Motor neuron (in vitro differentiated cells): ENCODE results near the gene TMEM107. TPM values are rescaled to one million over a fixed set of nuclear protein-coding genes. Genes with fewer than 3 reads are reported as not detected.
A peak's percentile ranks its signal among the peaks of the same experiment; 100 is the strongest.

Experiments used
- ATAC-seq, 8 experiments: fragments of 200-7000 bp; cut with Tn5 transposase; replicated peaks in 6 of 8; 2 replicates each; pipeline ENCODE4 v1.8.0; 2021; ENCODE audit warnings: mild to moderate bottlenecking in 8 of 8, moderate library complexity in 8 of 8
- H3K27ac ChIP-seq, 2 donors: fragments of 250-450 bp; sonication (Bioruptor Pico); 2 replicates each; pipeline ENCODE4 v1.9.0; 2021; ENCODE audit warnings: antibody characterized with exemption in 2 of 2, mild to moderate bottlenecking in 2 of 2, moderate library complexity in 1 of 2
- H3K4me1 ChIP-seq, 2 donors: fragments of 250-450 bp; sonication (Bioruptor Pico); replicated peaks in 1 of 2; 2 replicates each; pipeline ENCODE4 v1.6.1; 2021; ENCODE audit warnings: antibody characterized with exemption in 2 of 2, mild to moderate bottlenecking in 2 of 2, moderate library complexity in 1 of 2
- H3K4me3 ChIP-seq, 5 donors: fragments of 250-450 bp; sonication (Bioruptor Pico); 2 replicates each; pipeline ENCODE4 v1.9.0; 2021; ENCODE audit warnings: antibody characterized with exemption in 5 of 5, mild to moderate bottlenecking in 5 of 5, moderate library complexity in 4 of 5
- WGBS, 10 experiments: fragments of 450-650 bp; shearing (Covaris generic); methylation state at CpG; one replicate each; pipeline ENCODE4 v1.0.0; 2022; 5-methylcytosine and 5-hydroxymethylcytosine counted together
- in situ Hi-C, 9 experiments: fragments of 400-800 bp; cut with MboI; loops; one replicate each; pipeline ENCODE4 v1.15.0; 2021; ENCODE audit warnings: low sequenced_read_pairs in 9 of 9, low pct_unique_long_range_greater_than_20kb in 2 of 9; ENCODE audit not compliant: unreplicated experiment in 9 of 9
- total RNA-seq, 8 experiments: library from RNA; unstranded; fragments of 300-600 nt; gene quantifications; 2 replicates each; pipeline versions ENCODE4 v1.2.3 to v1.2.4, GENCODE V29; 2022

TMEM107 gene
- total RNA-seq, 8 experiments from 2014 or later: 5.8 to 54.2 (median 30.1) TPM

- Histone ChIP-seq H3K4me1 (peaks cover 3 to 8% of the 10 kb centered on the region in 2 donors), H3K27ac (peak overlapping the region in 1 of 2 donors; percentile 90), H3K4me3 (no peak overlapping the region)
- in situ Hi-C loops: no loop called here
- ATAC-seq: no peak
- WGBS, 10 experiments: 70 to 100% (median 84%) methylated on average over 1 to 12 of the region's 18 CpGs; no CpG with 5 or more reads in 2 of the 10 experiments
These were observed 35.8 kb downstream of the TMEM107 start for GRCh38 chr17:8140065-8141029.

DNA sequence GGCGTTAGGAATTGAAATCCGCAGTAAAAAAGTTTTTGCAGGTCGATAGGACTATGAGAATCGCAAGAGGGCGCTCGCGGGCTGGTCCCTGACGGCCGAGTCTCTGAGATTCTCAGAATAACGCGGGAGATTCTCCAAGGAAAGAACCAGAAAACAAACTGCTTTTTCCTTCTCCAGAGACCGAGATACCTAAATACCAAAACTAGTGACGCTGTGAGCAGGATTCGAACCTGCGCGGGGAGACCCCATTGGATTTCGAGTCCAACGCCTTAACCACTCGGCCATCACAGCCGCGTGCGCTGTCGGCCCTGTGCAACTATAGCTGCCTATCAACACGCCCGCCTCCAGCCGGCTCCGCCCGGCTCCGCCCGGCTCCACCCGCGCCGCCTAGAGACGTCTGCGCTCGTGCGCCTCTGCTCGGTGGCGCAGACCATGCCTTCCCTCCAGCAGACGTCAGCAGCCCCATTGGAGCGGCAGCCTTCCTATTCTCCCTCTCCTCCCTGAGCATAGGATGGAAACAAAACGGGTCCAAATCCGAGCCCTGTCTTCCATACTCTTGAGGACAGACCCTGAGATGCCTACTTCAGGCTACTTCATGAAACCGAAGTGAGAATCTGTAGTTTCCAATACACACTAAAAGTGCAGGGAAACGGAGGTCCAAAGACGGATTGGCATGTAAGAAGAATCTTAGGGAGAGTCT, 37.4 kb downstream of the TMEM107 start:
- in situ Hi-C loops: no loop called here
- peak; percentile 72 to 96 (median 96) for ATAC-seq
- 0 to 5% (median 1%) methylated on average over 2 to 23 of the region's 46 CpGs; no CpG with 5 or more reads in 2 of the 10 experiments for WGBS, 10 experiments

GRCh38 chr17:8138374-8138671, 37.9 kb downstream of the TMEM107 start:
- no peak for ATAC-seq
- Histone ChIP-seq H3K4me3 (peak overlapping the region; percentile 29 to 47 (median 37)), H3K4me1 (peaks cover 8 to 9% of the 10 kb centered on the region in 2 donors), H3K27ac (peak overlapping the region in 1 of 2 donors; percentile 90)
- WGBS, 10 experiments: 0 to 25% (median 2%) methylated on average over 3 to 7 of the region's 7 CpGs; no CpG with 5 or more reads in 1 of the 10 experiments
- in situ Hi-C loops: no loop called here

More for the DNA sequence above, 37.4 kb downstream of the TMEM107 start:
- Histone ChIP-seq H3K4me3 (peak overlapping the region; percentile 29 to 47 (median 37)), H3K4me1 (peaks cover 4 to 8% of the 10 kb centered on the region in 2 donors), H3K27ac (peak overlapping the region; percentile 84 to 90)

DNA sequence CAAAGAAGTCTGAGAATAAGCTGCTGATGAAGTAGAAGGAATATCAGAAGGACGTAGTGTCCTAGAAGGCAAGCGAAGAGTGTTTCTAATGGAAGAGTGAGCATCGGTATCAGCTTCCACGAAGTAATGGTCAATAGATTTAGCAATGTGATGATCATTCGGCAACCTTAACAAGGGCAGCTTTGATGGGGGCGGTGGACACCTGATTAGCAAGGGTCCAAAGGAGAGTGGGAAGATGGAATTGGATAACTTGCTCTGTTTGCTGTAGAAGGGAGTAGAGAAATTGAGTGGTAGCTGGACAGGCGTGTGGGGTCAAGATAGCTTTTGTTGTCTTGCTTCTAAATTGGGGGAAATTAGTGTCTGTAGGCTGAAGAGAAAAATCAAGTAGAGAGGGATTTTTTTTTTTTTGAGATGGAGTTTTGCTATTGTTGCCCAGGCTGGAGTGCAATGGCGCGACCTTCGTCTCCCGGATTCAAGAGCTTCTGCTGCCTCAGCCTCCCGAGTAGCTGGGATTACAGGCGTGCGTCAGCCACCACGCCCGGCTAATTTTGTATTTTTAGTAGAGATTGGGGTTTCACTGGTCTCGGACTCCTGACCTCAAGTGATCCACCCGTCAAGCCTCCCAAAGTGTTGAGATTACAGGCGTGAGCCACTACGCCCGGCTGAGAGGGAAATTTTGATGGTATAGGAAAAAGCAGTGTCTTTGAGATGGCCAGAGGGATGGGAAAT, 38.4 kb downstream of the TMEM107 start:
- Histone ChIP-seq H3K4me3 (peak overlapping the region; percentile 29 to 47 (median 37)), H3K27ac (peak overlapping the region in 1 of 2 donors; percentile 90), H3K4me1 (peaks cover 8 to 12% of the 10 kb centered on the region in 2 donors)
- 0 to 88% (median 50%) methylated on average over 4 to 21 of the region's 21 CpGs for WGBS, 10 experiments
- in situ Hi-C loops: no loop called here
- no peak for ATAC-seq

DNA sequence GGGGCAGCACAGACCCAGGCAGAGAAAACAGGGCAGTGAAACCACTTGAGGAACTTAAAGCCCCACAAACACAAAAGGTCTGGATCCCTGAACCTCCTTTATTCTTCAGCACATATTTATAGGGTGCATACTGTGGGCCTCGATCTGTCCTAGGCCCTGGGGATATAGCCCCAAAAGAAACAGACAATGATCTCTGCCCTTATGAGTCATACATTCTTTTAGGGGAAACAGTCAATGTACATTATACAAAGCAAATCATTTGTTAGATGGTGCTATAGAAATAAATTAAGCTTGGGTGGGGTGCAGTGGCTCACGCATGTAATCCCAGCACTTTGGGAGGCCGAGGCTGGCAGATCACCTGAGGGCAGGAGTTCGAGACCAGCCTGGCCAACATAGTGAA, 42.2 kb downstream of the TMEM107 start:
- ATAC-seq: no peak
- Histone ChIP-seq H3K4me1 (peaks cover 5 to 9% of the 10 kb centered on the region in 2 donors), H3K4me3 (no peak overlapping the region), H3K27ac (no peak overlapping the region)
- in situ Hi-C loops: no loop called here
- 0 to 100% (median 79%) methylated on average over 1 to 3 of the region's 4 CpGs; no CpG with 5 or more reads in 5 of the 10 experiments for WGBS, 10 experiments

- ATAC-seq: peak in 5 of 8 experiments; percentile 56 to 70 (median 66)
- WGBS, 10 experiments: 60 to 80% (median 69%) methylated on average over 1 to 4 of the region's 12 CpGs; no CpG with 5 or more reads in 6 of the 10 experiments
- Histone ChIP-seq H3K4me3 (no peak overlapping the region), H3K27ac (no peak overlapping the region), H3K4me1 (peaks cover 5 to 9% of the 10 kb centered on the region in 2 donors)
- in situ Hi-C loops: no loop called here
These were observed 42.8 kb downstream of the TMEM107 start for GRCh38 chr17:8133399-8133798.

- Histone ChIP-seq H3K4me1 (peaks cover 2 to 9% of the 10 kb centered on the region in 2 donors), H3K4me3 (no peak overlapping the region), H3K27ac (no peak overlapping the region)
- 42 to 90% (median 81%) methylated on average over 1 to 3 of the region's 3 CpGs; no CpG with 5 or more reads in 5 of the 10 experiments for WGBS, 10 experiments
- ATAC-seq: no peak
- in situ Hi-C loops: no loop called here
These were observed 44.2 kb downstream of the TMEM107 start for GRCh38 chr17:8131844-8132441.

- 71 to 92% (median 86%) methylated on average over 6 to 14 of the region's 14 CpGs for WGBS, 10 experiments
- no peak for ATAC-seq
- H3K27ac ChIP-seq: no peak overlapping the region
- H3K4me1 ChIP-seq: peaks cover 9 to 20% of the 10 kb centered on the region in 2 donors
- H3K4me3 ChIP-seq: peak overlapping the region in 2 of 5 donors; percentile 49 to 50
- in situ Hi-C loops: no loop called here
These were observed 47.9 kb downstream of the TMEM107 start for GRCh38 chr17:8128125-8128784.

GRCh38 chr17:8126491-8127066, 49.6 kb downstream of the TMEM107 start:
- peak; percentile 33 to 63 (median 51) for ATAC-seq
- Histone ChIP-seq H3K4me3 (peak overlapping the region; percentile 49 to 74 (median 50)), H3K27ac (peak overlapping the region; percentile 27 to 31), H3K4me1 (peaks cover 6 to 20% of the 10 kb centered on the region in 2 donors)
- in situ Hi-C loops: no loop called here
- WGBS, 10 experiments: 0 to 11% (median 1%) methylated on average over 1 to 12 of the region's 45 CpGs; no CpG with 5 or more reads in 4 of the 10 experiments

- ATAC-seq: peak; percentile 0 to 23 (median 5)
- peak overlapping the region; percentile 49 to 74 (median 50) for H3K4me3 ChIP-seq
- WGBS, 10 experiments: 0 to 3% (median 0%) methylated on average over 1 to 10 of the region's 35 CpGs; no CpG with 5 or more reads in 3 of the 10 experiments
- H3K4me1 ChIP-seq: peaks cover 6 to 20% of the 10 kb centered on the region in 2 donors
- peak overlapping the region; percentile 30 to 75 for H3K27ac ChIP-seq
- in situ Hi-C loops: no loop called here
These were observed 50.2 kb downstream of the TMEM107 start for GRCh38 chr17:8125947-8126490.

- in situ Hi-C loops: no loop called here
- H3K4me1 ChIP-seq: peaks cover 6 to 20% of the 10 kb centered on the region in 2 donors
- peak; percentile 11 to 36 (median 20) for ATAC-seq
- 0 to 10% (median 1%) methylated on average over 1 to 19 of the region's 40 CpGs; no CpG with 5 or more reads in 6 of the 10 experiments for WGBS, 10 experiments
- H3K27ac ChIP-seq: peak overlapping the region; percentile 30 to 75
- peak overlapping the region; percentile 49 to 74 (median 50) for H3K4me3 ChIP-seq
These were observed 50.8 kb downstream of the TMEM107 start for GRCh38 chr17:8125154-8125946.
